GM12878 (cell line): ENCODE measurements around the gene ARPP21. TPM values are rescaled to one million over a fixed set of nuclear protein-coding genes. Genes with fewer than 3 reads are reported as not detected.

Source experiments
- BCL11A ChIP-seq: IDR thresholded peaks from 2 replicates; pipeline ENCODE4 v1.6.1; 2011; ENCODE audit warnings: low read depth, low read length
- BCL3 ChIP-seq: IDR thresholded peaks from 2 replicates; pipeline ENCODE4 v1.6.1; 2011; ENCODE audit warnings: borderline replicate concordance, low read depth, mild to moderate bottlenecking, moderate library complexity, low read length; ENCODE audit not compliant: insufficient read depth, poor library complexity, severe bottlenecking
- IRF5 ChIP-seq: fragments of 450-650 bp; IDR thresholded peaks from 2 replicates; pipeline ENCODE4 v1.6.1; 2017; ENCODE audit warnings: borderline replicate concordance
- PBX3 ChIP-seq: IDR thresholded peaks from 2 replicates; pipeline ENCODE4 v1.6.1; 2011; ENCODE audit warnings: mild to moderate bottlenecking, low read depth, low read length, moderate library complexity; ENCODE audit not compliant: insufficient replicate concordance
- RELB ChIP-seq: fragments of 450-650 bp; IDR thresholded peaks from 2 replicates; pipeline ENCODE4 v1.6.1; 2017; ENCODE audit warnings: low read depth, mild to moderate bottlenecking, moderate library complexity
- REST ChIP-seq: IDR thresholded peaks from 2 replicates; pipeline ENCODE4 v1.6.1; 2012; ENCODE audit warnings: mild to moderate bottlenecking, low read depth, low read length
- SKIL ChIP-seq: fragments of 450-650 bp; IDR thresholded peaks from 2 replicates; pipeline ENCODE4 v1.6.1; 2017; ENCODE audit warnings: mild to moderate bottlenecking, low read depth, inconsistent platforms; ENCODE audit not compliant: poor library complexity, severe bottlenecking
- polyA plus RNA-seq, 11 experiments: library from polyadenylated mRNA; depleted of rRNA in 4 of 11; unstranded in 6 of 11; stranded (reverse) in 5 of 11; fragments of >200 nt; fragmentation: Nextera tagmentation in 4 of 11; fragmentation: Illumina TruSeq in 1 of 11; extraction: Ambion mirVana in 4 of 11; extraction: Trizol in 1 of 11; gene quantifications; 1 replicate in 1 of 11; 2 replicates in 10 of 11; pipeline versions ENCODE4 v1.2.1 to v1.2.3, GENCODE V29; 2011 to 2016; ENCODE audit warnings: inconsistent platforms in 2 of 11, missing spikeins in 2 of 11, low read depth in 1 of 11
- total RNA-seq, 4 experiments: library from RNA; depleted of rRNA in 3 of 4; stranded (reverse); fragments of >200 nt in 3 of 4; fragmentation: Illumina TruSeq in 1 of 4; extraction: Trizol in 1 of 4; gene quantifications; 2 replicates each; pipeline versions ENCODE4 v1.2.1 to v1.2.3, GENCODE V29; 2013 to 2021

The ARPP21 gene
- total and polyA plus RNA-seq, 10 of the 15 experiments (the other 5 are each of a cell fraction or from before 2014, with no cell fraction given): not detected

GRCh38 chr3:35745351-35745750, 106.0 kb downstream of the ARPP21 start (continued):
- TF ChIP-seq REST: no peak
- TF ChIP-seq SKIL: no peak
- TF ChIP-seq RELB: no peak
- no peak for TF ChIP-seq PBX3
- TF ChIP-seq BCL11A: no peak
- TF ChIP-seq BCL3: no peak
- no peak for TF ChIP-seq IRF5
